ENCODE results near the gene HMCN1.

Gene HMCN1

GRCh38 chr1:186225096-186225495, 490.9 kb downstream of the HMCN1 start:
- TF ChIP-seq TAF1 (IDR thresholded peaks at IDR 0.05; ENCODE audit: borderline replicate concordance, insufficient read depth, low read length) (no peak), FOXP2 (optimal IDR thresholded peaks at IDR 0.05; ENCODE audit: borderline replicate concordance, extremely low read depth, extremely low read length, insufficient read depth) (no peak), SIN3A (IDR thresholded peaks at IDR 0.05; ENCODE audit: borderline replicate concordance, insufficient read depth, low read length) (no peak), POLR2AphosphoS5 (IDR thresholded peaks at IDR 0.05; ENCODE audit: low read depth, low read length) (no peak)
- TF ChIP-seq, protein P1, sequence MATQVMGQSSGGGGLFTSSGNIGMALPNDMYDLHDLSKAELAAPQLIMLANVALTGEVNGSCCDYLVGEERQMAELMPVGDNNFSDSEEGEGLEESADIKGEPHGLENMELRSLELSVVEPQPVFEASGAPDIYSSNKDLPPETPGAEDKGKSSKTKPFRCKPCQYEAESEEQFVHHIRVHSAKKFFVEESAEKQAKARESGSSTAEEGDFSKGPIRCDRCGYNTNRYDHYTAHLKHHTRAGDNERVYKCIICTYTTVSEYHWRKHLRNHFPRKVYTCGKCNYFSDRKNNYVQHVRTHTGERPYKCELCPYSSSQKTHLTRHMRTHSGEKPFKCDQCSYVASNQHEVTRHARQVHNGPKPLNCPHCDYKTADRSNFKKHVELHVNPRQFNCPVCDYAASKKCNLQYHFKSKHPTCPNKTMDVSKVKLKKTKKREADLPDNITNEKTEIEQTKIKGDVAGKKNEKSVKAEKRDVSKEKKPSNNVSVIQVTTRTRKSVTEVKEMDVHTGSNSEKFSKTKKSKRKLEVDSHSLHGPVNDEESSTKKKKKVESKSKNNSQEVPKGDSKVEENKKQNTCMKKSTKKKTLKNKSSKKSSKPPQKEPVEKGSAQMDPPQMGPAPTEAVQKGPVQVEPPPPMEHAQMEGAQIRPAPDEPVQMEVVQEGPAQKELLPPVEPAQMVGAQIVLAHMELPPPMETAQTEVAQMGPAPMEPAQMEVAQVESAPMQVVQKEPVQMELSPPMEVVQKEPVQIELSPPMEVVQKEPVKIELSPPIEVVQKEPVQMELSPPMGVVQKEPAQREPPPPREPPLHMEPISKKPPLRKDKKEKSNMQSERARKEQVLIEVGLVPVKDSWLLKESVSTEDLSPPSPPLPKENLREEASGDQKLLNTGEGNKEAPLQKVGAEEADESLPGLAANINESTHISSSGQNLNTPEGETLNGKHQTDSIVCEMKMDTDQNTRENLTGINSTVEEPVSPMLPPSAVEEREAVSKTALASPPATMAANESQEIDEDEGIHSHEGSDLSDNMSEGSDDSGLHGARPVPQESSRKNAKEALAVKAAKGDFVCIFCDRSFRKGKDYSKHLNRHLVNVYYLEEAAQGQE (IDR thresholded peaks at IDR 0.05; ENCODE audit: insufficient read depth in 1 of 2, low read depth in 2 of 2, low read length in 2 of 2) = no peak

GRCh38 chr1:186228749-186229148, 494.6 kb downstream of the HMCN1 start:
- TF ChIP-seq, protein P1 (IDR thresholded peaks at IDR 0.05; ENCODE audit: insufficient read depth in 1 of 2, low read depth in 2 of 2, low read length in 2 of 2) = no peak
- TF ChIP-seq FOXP2 (optimal IDR thresholded peaks at IDR 0.05; ENCODE audit: borderline replicate concordance, extremely low read depth, extremely low read length, insufficient read depth) (no peak), POLR2AphosphoS5 (IDR thresholded peaks at IDR 0.05; ENCODE audit: low read depth, low read length) (no peak), TAF1 (IDR thresholded peaks at IDR 0.05; ENCODE audit: borderline replicate concordance, insufficient read depth, low read length) (no peak), SIN3A (IDR thresholded peaks at IDR 0.05; ENCODE audit: borderline replicate concordance, insufficient read depth, low read length) (no peak)

DNA sequence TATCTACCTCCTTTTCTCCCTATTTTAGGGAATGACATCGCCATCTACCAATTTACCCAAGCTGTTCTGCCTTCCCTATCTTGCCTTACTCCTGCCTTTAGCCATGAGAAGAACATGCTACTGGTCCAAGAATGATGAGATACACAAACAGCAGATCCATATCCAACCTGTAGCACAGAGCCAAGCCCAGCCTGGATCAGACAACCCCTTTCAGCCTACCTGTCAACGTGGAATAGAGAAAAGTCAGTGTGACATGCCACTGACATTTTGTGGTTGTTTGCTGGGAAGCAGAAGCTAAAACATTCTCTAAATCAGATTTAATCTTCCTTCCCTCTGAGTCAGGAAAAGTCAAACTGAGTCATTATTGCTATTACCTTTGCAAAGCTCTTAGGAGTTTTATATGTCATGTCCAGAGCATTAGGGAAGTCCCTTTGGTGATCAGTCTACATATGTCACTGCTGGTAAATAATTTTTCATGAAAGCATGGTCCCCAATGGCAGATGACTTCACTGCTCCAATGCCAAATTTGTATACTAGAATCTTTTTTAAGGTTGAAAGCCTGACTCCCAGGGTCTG, 497.8 kb downstream of the HMCN1 start:
- TF ChIP-seq POLR2AphosphoS5 (IDR thresholded peaks at IDR 0.05; ENCODE audit: low read depth, low read length) = no peak
- TF ChIP-seq SIN3A (IDR thresholded peaks at IDR 0.05; ENCODE audit: borderline replicate concordance, insufficient read depth, low read length) = no peak
- TF ChIP-seq, protein P1 (IDR thresholded peaks at IDR 0.05; ENCODE audit: insufficient read depth in 1 of 2, low read depth in 2 of 2, low read length in 2 of 2) = no peak
- TF ChIP-seq FOXP2 (optimal IDR thresholded peaks at IDR 0.05; ENCODE audit: borderline replicate concordance, extremely low read depth, extremely low read length, insufficient read depth) = no peak
- TF ChIP-seq TAF1 (IDR thresholded peaks at IDR 0.05; ENCODE audit: borderline replicate concordance, insufficient read depth, low read length) = no peak

DNA sequence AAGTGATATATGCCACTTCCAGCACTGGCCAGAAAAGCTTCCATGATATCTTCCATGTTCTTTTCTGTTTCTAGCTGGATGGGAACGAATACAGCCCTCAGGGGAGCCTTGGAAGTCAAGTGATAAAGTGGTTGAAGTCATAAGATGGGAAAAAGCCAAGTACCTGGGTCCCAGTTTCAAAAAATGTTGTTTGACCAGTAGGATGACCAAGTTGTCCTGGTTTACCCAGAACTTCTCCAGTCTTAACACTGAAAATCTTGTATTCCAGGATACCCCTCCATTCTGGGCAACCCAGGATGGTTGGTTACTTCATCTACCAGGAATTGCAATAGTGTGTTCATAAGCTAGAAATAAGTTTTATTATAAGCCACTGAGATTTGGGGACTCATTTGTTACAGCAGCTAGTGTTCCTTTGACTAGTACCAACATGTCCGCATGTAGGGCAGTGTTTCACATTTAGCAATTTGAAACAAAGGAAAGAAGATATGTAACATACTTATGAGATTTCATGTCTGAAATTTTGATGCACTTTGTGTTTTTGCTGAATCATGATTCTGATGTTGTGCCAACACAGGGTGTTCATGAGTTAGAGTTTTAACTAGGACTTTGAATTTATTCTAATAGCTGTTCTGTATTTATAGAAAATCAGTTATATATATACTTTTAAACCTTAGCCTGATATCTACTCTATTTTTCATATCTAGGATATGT, 500.9 kb downstream of the HMCN1 start:
- TF ChIP-seq FOXP2 (optimal IDR thresholded peaks at IDR 0.05; ENCODE audit: borderline replicate concordance, extremely low read depth, extremely low read length, insufficient read depth) (no peak), SIN3A (IDR thresholded peaks at IDR 0.05; ENCODE audit: borderline replicate concordance, insufficient read depth, low read length) (no peak), POLR2AphosphoS5 (IDR thresholded peaks at IDR 0.05; ENCODE audit: low read depth, low read length) (no peak), TAF1 (IDR thresholded peaks at IDR 0.05; ENCODE audit: borderline replicate concordance, insufficient read depth, low read length) (no peak)
- TF ChIP-seq, protein P1 (IDR thresholded peaks at IDR 0.05; ENCODE audit: insufficient read depth in 1 of 2, low read depth in 2 of 2, low read length in 2 of 2) = no peak
